H9 (cell line): ENCODE results near the gene HOXC6. TPM values are rescaled to one million over a fixed set of nuclear protein-coding genes. Genes with fewer than 3 reads are reported as not detected.

Experiments used
- DNase-seq: peaks from one replicate; pipeline ENCODE4 v3.0.0-alpha.2; 2017
- H2AFZ ChIP-seq: one replicate; pipeline ENCODE4 v1.6.1; 2013; ENCODE audit warnings: mild to moderate bottlenecking, low read length, control low read depth, moderate library complexity
- H2AK5ac ChIP-seq: 2 replicates; pipeline ENCODE4 v1.6.1; 2013; ENCODE audit warnings: low read length, control low read depth, mixed read lengths; ENCODE audit not compliant: insufficient read length
- H2BK120ac ChIP-seq: one replicate; pipeline ENCODE4 v1.6.1; 2013; ENCODE audit warnings: low read depth, mild to moderate bottlenecking, low read length, control low read depth, inconsistent platforms; ENCODE audit not compliant: poor library complexity, severe bottlenecking
- H2BK12ac ChIP-seq: 2 replicates; pipeline ENCODE4 v1.6.1; 2013; ENCODE audit warnings: low read length, control low read depth, mixed read lengths, low read depth; ENCODE audit not compliant: insufficient read length
- H2BK15ac ChIP-seq: 2 replicates; pipeline ENCODE4 v1.6.1; 2013; ENCODE audit warnings: low read depth, low read length, control low read depth
- H2BK20ac ChIP-seq: one replicate; pipeline ENCODE4 v1.6.1; 2013; ENCODE audit warnings: low read depth, mild to moderate bottlenecking, low read length, control low read depth, inconsistent platforms; ENCODE audit not compliant: poor library complexity, severe bottlenecking
- H2BK5ac ChIP-seq: 2 replicates; pipeline ENCODE4 v1.6.1; 2013; ENCODE audit warnings: low read length, control low read depth, mixed read lengths; ENCODE audit not compliant: insufficient read length
- H3K14ac ChIP-seq: 2 replicates; pipeline ENCODE4 v1.6.1; 2013; ENCODE audit warnings: low read length, control low read depth; ENCODE audit not compliant: insufficient read depth
- H3K18ac ChIP-seq: 2 replicates; pipeline ENCODE4 v1.6.1; 2013; ENCODE audit warnings: low read depth, mild to moderate bottlenecking, mixed read lengths, low read length, control low read depth; ENCODE audit not compliant: insufficient read length
- H3K23ac ChIP-seq: 2 replicates; pipeline ENCODE4 v1.6.1; 2013; ENCODE audit warnings: low read length, control low read depth, mixed read lengths, low read depth; ENCODE audit not compliant: insufficient read length
- H3K23me2 ChIP-seq: 2 replicates; pipeline ENCODE4 v1.6.1; 2013; ENCODE audit warnings: low read depth, mild to moderate bottlenecking, mixed read lengths, low read length, control low read depth; ENCODE audit not compliant: insufficient read length, poor library complexity, severe bottlenecking
- H3K27ac ChIP-seq: 2 replicates; pipeline ENCODE4 v1.5.1; 2013; ENCODE audit warnings: low read length, control low read depth, mixed read lengths, low read depth; ENCODE audit not compliant: insufficient read length
- H3K27me3 ChIP-seq: 2 replicates; pipeline ENCODE4 v1.6.1; 2013; ENCODE audit warnings: low read length, control low read depth, inconsistent platforms; ENCODE audit not compliant: insufficient read depth
- H3K4ac ChIP-seq: 2 replicates; pipeline ENCODE4 v1.6.1; 2013; ENCODE audit warnings: low read depth, mild to moderate bottlenecking, control low read depth, inconsistent platforms, low read length, moderate library complexity
- H3K4me1 ChIP-seq: 2 replicates; pipeline ENCODE4 v1.6.1; 2013; ENCODE audit warnings: low read length, control low read depth, inconsistent platforms; ENCODE audit not compliant: insufficient read depth
- H3K4me2 ChIP-seq: 2 replicates; pipeline ENCODE4 v1.6.1; 2013; ENCODE audit warnings: low read length, control low read depth, mixed read lengths; ENCODE audit not compliant: insufficient read length, insufficient read depth
- H3K56ac ChIP-seq: 2 replicates; pipeline ENCODE4 v1.6.1; 2013; ENCODE audit warnings: low read depth, mild to moderate bottlenecking, mixed read lengths, low read length, control low read depth; ENCODE audit not compliant: insufficient read length
- H3K79me1 ChIP-seq: 2 replicates; pipeline ENCODE4 v1.6.1; 2013; ENCODE audit warnings: low read depth, mild to moderate bottlenecking, moderate library complexity, low read length, control low read depth, inconsistent platforms; ENCODE audit not compliant: insufficient read depth, poor library complexity, severe bottlenecking
- H3K79me2 ChIP-seq: 2 replicates; pipeline ENCODE4 v1.6.1; 2013; ENCODE audit warnings: low read length, control low read depth, inconsistent platforms; ENCODE audit not compliant: insufficient read depth
- H3K9ac ChIP-seq: 2 replicates; pipeline ENCODE4 v1.6.1; 2013; ENCODE audit warnings: low read length, control low read depth, mixed read lengths; ENCODE audit not compliant: insufficient read length; ENCODE audit errors: extremely low read depth
- H3K9me3 ChIP-seq: one replicate; pipeline ENCODE4 v1.6.1; 2013; ENCODE audit warnings: low read depth, low read length, inconsistent platforms; ENCODE audit not compliant: control insufficient read depth
- H3T11ph ChIP-seq: one replicate; pipeline ENCODE4 v1.6.1; 2013; ENCODE audit warnings: mild to moderate bottlenecking, low read length, control low read depth, inconsistent platforms
- H4K20me1 ChIP-seq: one replicate; pipeline ENCODE4 v1.6.1; 2013; ENCODE audit not compliant: control insufficient read depth, insufficient read length, insufficient read depth
- H4K5ac ChIP-seq: 2 replicates; pipeline ENCODE4 v1.6.1; 2013; ENCODE audit warnings: low read depth, mild to moderate bottlenecking, mixed read lengths, low read length, control low read depth; ENCODE audit not compliant: insufficient read length
- H4K8ac ChIP-seq: replicated peaks from 2 replicates; pipeline ENCODE4 v1.6.1; 2013; ENCODE audit warnings: low read length, control low read depth, mixed read lengths, low read depth; ENCODE audit not compliant: insufficient read length
- H4K91ac ChIP-seq: 2 replicates; pipeline ENCODE4 v1.6.1; 2013; ENCODE audit warnings: low read depth, mild to moderate bottlenecking, moderate library complexity, mixed read lengths, low read length, control low read depth; ENCODE audit not compliant: insufficient read length
- H3K27ac Mint-ChIP-seq, 3 experiments: 2 replicates in 2 of 3; 3 replicates in 1 of 3; pipeline ENCODE4 v1.8.0; 2020 to 2021; ENCODE audit warnings: mixed read lengths in 3 of 3, mild to moderate bottlenecking in 1 of 3, moderate library complexity in 1 of 3
- H3K27me3 Mint-ChIP-seq: 2 replicates; pipeline ENCODE4 v1.8.0; 2021; ENCODE audit warnings: low read depth, mild to moderate bottlenecking, moderate library complexity, mixed read lengths
- H3K36me3 Mint-ChIP-seq, 3 experiments: 2 replicates in 2 of 3; 3 replicates in 1 of 3; pipeline ENCODE4 v1.8.0; 2020 to 2021; ENCODE audit warnings: low read depth in 3 of 3, mixed read lengths in 3 of 3; ENCODE audit not compliant: insufficient read depth in 1 of 3
- H3K4me1 Mint-ChIP-seq, 2 experiments: 2 replicates each; pipeline ENCODE4 v1.8.0; 2020; ENCODE audit warnings: mixed read lengths in 2 of 2
- H3K4me3 Mint-ChIP-seq, 2 experiments: 2 replicates in 1 of 2; 3 replicates in 1 of 2; pipeline ENCODE4 v1.8.0; 2020 to 2021; ENCODE audit warnings: mild to moderate bottlenecking in 2 of 2, mixed read lengths in 2 of 2, moderate library complexity in 1 of 2
- H3K9me3 Mint-ChIP-seq, 2 experiments: 2 replicates in 1 of 2; 3 replicates in 1 of 2; pipeline ENCODE4 v1.8.0; 2020; ENCODE audit warnings: mild to moderate bottlenecking in 2 of 2, mixed read lengths in 2 of 2, moderate library complexity in 1 of 2
- CTCF ChIP-seq: fragments of 200-600 bp; sonication (generic); conservative IDR thresholded peaks from 3 replicates; pipeline ENCODE4 v1.8.0; 2021; ENCODE audit warnings: antibody characterized with exemption, mild to moderate bottlenecking
- total RNA-seq: library from RNA; stranded (reverse); gene quantifications from 2 replicates; pipeline ENCODE4 v1.2.1, GENCODE V29; 2021

Gene HOXC6
- total RNA-seq, 1 experiment from 2014 or later = not detected

- H3K27ac Mint-ChIP-seq = no peak overlapping the region
- Histone ChIP-seq H3K27ac (no peak overlapping the region), H2BK5ac (no peak overlapping the region), H3K79me2 (no peaks in the 10 kb centered on the region), H2AFZ (no peak overlapping the region), H2AK5ac (no peak overlapping the region), H2BK20ac (no peak overlapping the region), H3T11ph (no peak overlapping the region), H3K18ac (no peak overlapping the region), H3K4me1 (no peaks in the 10 kb centered on the region), H3K23ac (no peak overlapping the region), H4K20me1 (no peaks in the 10 kb centered on the region), H4K91ac (no peak overlapping the region), H3K9ac (no peak overlapping the region), H3K14ac (no peak overlapping the region), H3K79me1 (no peaks in the 10 kb centered on the region), H3K4me2 (no peak overlapping the region), H2BK15ac (no peak overlapping the region), H3K4ac (no peak overlapping the region), H3K9me3 (no peaks in the 10 kb centered on the region), H3K56ac (no peak overlapping the region), H2BK12ac (no peak overlapping the region), H4K5ac (no peak overlapping the region), H2BK120ac (no peak overlapping the region), H3K27me3 (peaks cover 99% of the 10 kb centered on the region), H4K8ac (no peak overlapping the region), H3K23me2 (no peaks in the 10 kb centered on the region)
- no peaks in the 10 kb centered on the region for H3K36me3 Mint-ChIP-seq
- H3K4me1 Mint-ChIP-seq = peaks cover 3 to 18% of the 10 kb centered on the region in 2 experiments
- H3K9me3 Mint-ChIP-seq = peaks cover 5 to 10% of the 10 kb centered on the region in 2 experiments; a peak in 4 of 5 replicates
- H3K4me3 Mint-ChIP-seq = no peak overlapping the region
- peaks cover 100% of the 10 kb centered on the region for H3K27me3 Mint-ChIP-seq
- no peak for DNase-seq
- no peak for TF ChIP-seq CTCF
Measured at GRCh38 chr12:54045401-54045800, 17.2 kb downstream of the HOXC6 start.
